ENCODE results near the gene BORCS5.

BORCS5 gene

GRCh38 chr12:12425001-12425400, 68.1 kb downstream of the BORCS5 start:
- no peak for TF ChIP-seq TCF12 (IDR thresholded peaks at IDR 0.05; ENCODE audit: low read depth)
- no peak for TF ChIP-seq EGR1 (IDR thresholded peaks at IDR 0.05)
- TF ChIP-seq, protein P1, sequence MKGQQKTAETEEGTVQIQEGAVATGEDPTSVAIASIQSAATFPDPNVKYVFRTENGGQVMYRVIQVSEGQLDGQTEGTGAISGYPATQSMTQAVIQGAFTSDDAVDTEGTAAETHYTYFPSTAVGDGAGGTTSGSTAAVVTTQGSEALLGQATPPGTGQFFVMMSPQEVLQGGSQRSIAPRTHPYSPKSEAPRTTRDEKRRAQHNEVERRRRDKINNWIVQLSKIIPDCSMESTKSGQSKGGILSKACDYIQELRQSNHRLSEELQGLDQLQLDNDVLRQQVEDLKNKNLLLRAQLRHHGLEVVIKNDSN (IDR thresholded peaks at IDR 0.05): no peak
- TF ChIP-seq, protein P2, sequence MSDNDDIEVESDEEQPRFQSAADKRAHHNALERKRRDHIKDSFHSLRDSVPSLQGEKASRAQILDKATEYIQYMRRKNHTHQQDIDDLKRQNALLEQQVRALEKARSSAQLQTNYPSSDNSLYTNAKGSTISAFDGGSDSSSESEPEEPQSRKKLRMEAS (IDR thresholded peaks at IDR 0.05): no peak
- TF ChIP-seq CEBPB (IDR thresholded peaks at IDR 0.05): no peak
- TF ChIP-seq YY1 (IDR thresholded peaks at IDR 0.05; ENCODE audit: low read depth): no peak
- no peak for TF ChIP-seq RAD21 (IDR thresholded peaks at IDR 0.05; ENCODE audit: low read depth)
- no peak for TF ChIP-seq NFIC (IDR thresholded peaks at IDR 0.05)
- TF ChIP-seq TEAD4 (IDR thresholded peaks at IDR 0.05): no peak
- TF ChIP-seq EP300 (IDR thresholded peaks at IDR 0.05; ENCODE audit: borderline replicate concordance): no peak
- no peak for TF ChIP-seq FOXM1 (IDR thresholded peaks at IDR 0.05; ENCODE audit: borderline replicate concordance, low read depth)
- no peak for TF ChIP-seq REST (IDR thresholded peaks at IDR 0.05; ENCODE audit: low read depth)
- no peak for TF ChIP-seq ZBTB7A (IDR thresholded peaks at IDR 0.05; ENCODE audit: low read depth)
- TF ChIP-seq CREB1 (IDR thresholded peaks at IDR 0.05; ENCODE audit: low read depth): no peak
- no peak for TF ChIP-seq TAF1 (IDR thresholded peaks at IDR 0.05; ENCODE audit: low read depth)

GRCh38 chr12:12425616-12426015, 68.7 kb downstream of the BORCS5 start:
- no peak for TF ChIP-seq EP300 (IDR thresholded peaks at IDR 0.05; ENCODE audit: borderline replicate concordance)
- TF ChIP-seq ZBTB7A (IDR thresholded peaks at IDR 0.05; ENCODE audit: low read depth): no peak
- TF ChIP-seq, protein P1 (IDR thresholded peaks at IDR 0.05): no peak
- TF ChIP-seq CEBPB (IDR thresholded peaks at IDR 0.05): no peak
- no peak for TF ChIP-seq YY1 (IDR thresholded peaks at IDR 0.05; ENCODE audit: low read depth)
- no peak for TF ChIP-seq EGR1 (IDR thresholded peaks at IDR 0.05)
- TF ChIP-seq TCF12 (IDR thresholded peaks at IDR 0.05; ENCODE audit: low read depth): no peak
- TF ChIP-seq FOXM1 (IDR thresholded peaks at IDR 0.05; ENCODE audit: borderline replicate concordance, low read depth): no peak
- TF ChIP-seq, protein P2 (IDR thresholded peaks at IDR 0.05): no peak
- TF ChIP-seq REST (IDR thresholded peaks at IDR 0.05; ENCODE audit: low read depth): no peak
- no peak for TF ChIP-seq TEAD4 (IDR thresholded peaks at IDR 0.05)
- no peak for TF ChIP-seq RAD21 (IDR thresholded peaks at IDR 0.05; ENCODE audit: low read depth)
- TF ChIP-seq TAF1 (IDR thresholded peaks at IDR 0.05; ENCODE audit: low read depth): no peak
- no peak for TF ChIP-seq CREB1 (IDR thresholded peaks at IDR 0.05; ENCODE audit: low read depth)
- no peak for TF ChIP-seq NFIC (IDR thresholded peaks at IDR 0.05)

DNA sequence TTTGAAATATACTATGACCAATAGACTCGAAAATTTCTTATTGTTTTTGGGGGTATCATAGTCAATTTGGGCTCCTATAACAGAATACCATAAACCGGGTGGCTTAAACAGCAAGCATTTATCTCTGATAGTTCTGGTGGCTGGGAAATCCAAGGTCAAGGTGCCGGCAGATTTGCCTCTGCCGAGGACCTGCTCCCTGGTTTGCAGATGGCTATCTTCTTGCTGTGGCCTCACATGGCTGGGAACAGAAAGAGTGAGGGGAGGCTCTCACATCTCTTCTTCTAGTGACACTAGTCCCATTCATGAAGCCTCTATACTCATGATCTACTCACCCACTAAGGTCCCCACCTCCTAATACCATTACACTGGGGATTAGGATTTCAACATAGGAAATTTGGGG, 70.7 kb downstream of the BORCS5 start:
- TF ChIP-seq YY1 (IDR thresholded peaks at IDR 0.05; ENCODE audit: low read depth): no peak
- TF ChIP-seq NFIC (IDR thresholded peaks at IDR 0.05): no peak
- no peak for TF ChIP-seq TAF1 (IDR thresholded peaks at IDR 0.05; ENCODE audit: low read depth)
- no peak for TF ChIP-seq REST (IDR thresholded peaks at IDR 0.05; ENCODE audit: low read depth)
- no peak for TF ChIP-seq CREB1 (IDR thresholded peaks at IDR 0.05; ENCODE audit: low read depth)
- TF ChIP-seq EGR1 (IDR thresholded peaks at IDR 0.05): no peak
- TF ChIP-seq ZBTB7A (IDR thresholded peaks at IDR 0.05; ENCODE audit: low read depth): no peak
- no peak for TF ChIP-seq CEBPB (IDR thresholded peaks at IDR 0.05)
- no peak for TF ChIP-seq RAD21 (IDR thresholded peaks at IDR 0.05; ENCODE audit: low read depth)
- TF ChIP-seq FOXM1 (IDR thresholded peaks at IDR 0.05; ENCODE audit: borderline replicate concordance, low read depth): no peak
- TF ChIP-seq, protein P2 (IDR thresholded peaks at IDR 0.05): no peak
- TF ChIP-seq EP300 (IDR thresholded peaks at IDR 0.05; ENCODE audit: borderline replicate concordance): no peak
- TF ChIP-seq TCF12 (IDR thresholded peaks at IDR 0.05; ENCODE audit: low read depth): no peak

GRCh38 chr12:12428047-12428446, 71.2 kb downstream of the BORCS5 start:
- TF ChIP-seq, protein P1 (IDR thresholded peaks at IDR 0.05): no peak
- TF ChIP-seq RAD21 (IDR thresholded peaks at IDR 0.05; ENCODE audit: low read depth): no peak
- TF ChIP-seq FOXM1 (IDR thresholded peaks at IDR 0.05; ENCODE audit: borderline replicate concordance, low read depth): no peak
- TF ChIP-seq EP300 (IDR thresholded peaks at IDR 0.05; ENCODE audit: borderline replicate concordance): no peak
- no peak for TF ChIP-seq REST (IDR thresholded peaks at IDR 0.05; ENCODE audit: low read depth)
- no peak for TF ChIP-seq EGR1 (IDR thresholded peaks at IDR 0.05)
